ENCODE results near the gene ZBTB7C.

DNA sequence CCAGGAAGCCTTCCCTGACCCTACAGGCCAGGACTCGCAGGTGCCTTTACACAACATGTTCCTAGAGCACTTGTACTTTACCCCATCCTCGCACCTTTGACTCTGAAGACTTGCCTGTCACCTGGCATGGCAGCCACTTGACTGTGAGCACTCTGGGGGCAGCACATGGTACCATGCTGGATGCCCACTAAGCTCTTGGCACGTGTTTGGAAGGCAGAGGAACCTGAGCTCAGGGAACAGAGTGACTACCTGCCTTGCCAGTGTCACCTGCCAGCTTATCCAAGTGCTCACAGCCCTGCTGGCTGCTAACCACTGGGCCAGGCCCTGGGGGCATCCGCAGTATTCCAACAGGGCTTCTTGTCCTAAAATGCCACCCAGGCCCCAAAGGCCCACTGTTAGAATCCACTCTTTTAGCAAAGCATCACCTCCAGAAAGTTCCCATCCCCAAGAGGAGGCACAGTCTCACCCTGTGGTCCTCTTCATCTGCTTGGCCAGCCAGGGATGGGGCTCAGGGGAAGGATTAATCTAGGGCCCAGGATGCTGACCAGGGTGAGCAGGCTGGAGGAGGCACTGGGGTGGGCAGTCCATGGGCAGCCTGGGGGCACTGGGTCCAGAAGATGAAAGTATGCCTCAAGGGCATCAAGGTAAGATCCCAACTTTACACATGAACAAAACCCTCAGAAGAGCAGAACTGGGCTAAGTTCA lies 57.0 kb downstream of the ZBTB7C start:
- TF ChIP-seq, protein P1, sequence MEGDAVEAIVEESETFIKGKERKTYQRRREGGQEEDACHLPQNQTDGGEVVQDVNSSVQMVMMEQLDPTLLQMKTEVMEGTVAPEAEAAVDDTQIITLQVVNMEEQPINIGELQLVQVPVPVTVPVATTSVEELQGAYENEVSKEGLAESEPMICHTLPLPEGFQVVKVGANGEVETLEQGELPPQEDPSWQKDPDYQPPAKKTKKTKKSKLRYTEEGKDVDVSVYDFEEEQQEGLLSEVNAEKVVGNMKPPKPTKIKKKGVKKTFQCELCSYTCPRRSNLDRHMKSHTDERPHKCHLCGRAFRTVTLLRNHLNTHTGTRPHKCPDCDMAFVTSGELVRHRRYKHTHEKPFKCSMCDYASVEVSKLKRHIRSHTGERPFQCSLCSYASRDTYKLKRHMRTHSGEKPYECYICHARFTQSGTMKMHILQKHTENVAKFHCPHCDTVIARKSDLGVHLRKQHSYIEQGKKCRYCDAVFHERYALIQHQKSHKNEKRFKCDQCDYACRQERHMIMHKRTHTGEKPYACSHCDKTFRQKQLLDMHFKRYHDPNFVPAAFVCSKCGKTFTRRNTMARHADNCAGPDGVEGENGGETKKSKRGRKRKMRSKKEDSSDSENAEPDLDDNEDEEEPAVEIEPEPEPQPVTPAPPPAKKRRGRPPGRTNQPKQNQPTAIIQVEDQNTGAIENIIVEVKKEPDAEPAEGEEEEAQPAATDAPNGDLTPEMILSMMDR (optimal IDR thresholded peaks at IDR 0.05 in 1 of 3, IDR thresholded peaks at IDR 0.05 in 1 of 3, conservative IDR thresholded peaks at IDR 0.05 in 1 of 3; ENCODE audit: extremely low read depth in 1 of 3, insufficient read depth in 2 of 3, low read length in 3 of 3): no peak
- no peak for TF ChIP-seq EZH2 (IDR thresholded peaks at IDR 0.05; ENCODE audit: low read length)
